Uterus (tissue), 4 donors: ENCODE results near the gene ARSA. TPM values are rescaled to one million over a fixed set of nuclear protein-coding genes. Genes with fewer than 3 reads are reported as not detected.
"Not testable (repeated sequence)": the region's sequence is repeated elsewhere in the genome, so short reads cannot be mapped to it uniquely, and the experiment has no call there.

Experiments
- DNase-seq, 2 donors: peaks; one replicate each; pipeline ENCODE4 v3.0.0-alpha.2; 2019 to 2020
- H3K27ac ChIP-seq, 2 donors: fragments of 200-600 bp; sonication (generic); 1 replicate in 1 of 2; 2 replicates in 1 of 2; pipeline ENCODE4 v1.5.1; 2016 to 2018
- H3K27me3 ChIP-seq, 2 donors: fragments of 200-600 bp; sonication (generic); one replicate each; pipeline ENCODE4 v1.5.1; 2018 to 2019; ENCODE audit warnings: control low read depth in 1 of 2
- H3K36me3 ChIP-seq, 2 donors: fragments of 200-600 bp; sonication (generic); one replicate each; pipeline ENCODE4 v1.5.1; 2019; ENCODE audit warnings: control low read depth in 1 of 2
- H3K4me1 ChIP-seq, 2 donors: fragments of 200-600 bp; sonication (generic); one replicate each; pipeline ENCODE4 v1.5.1; 2018 to 2019; ENCODE audit warnings: control low read depth in 1 of 2
- H3K4me3 ChIP-seq, 2 donors: fragments of 200-600 bp; sonication (generic); 1 replicate in 1 of 2; 2 replicates in 1 of 2; pipeline ENCODE4 v1.5.1; 2018 to 2019; ENCODE audit warnings: mild to moderate bottlenecking in 1 of 2
- H3K9me3 ChIP-seq, 2 donors: fragments of 200-600 bp; sonication (generic); one replicate each; pipeline ENCODE4 v1.5.1; 2019; ENCODE audit warnings: control low read depth in 1 of 2
- CTCF ChIP-seq, 4 experiments: fragments of 200-600 bp in 2 of 4; fragments of 450-650 bp in 2 of 4; sonication (generic) in 2 of 4; IDR thresholded peaks; one replicate each; pipeline ENCODE4 v1.5.1; 2016 to 2019; ENCODE audit warnings: antibody characterized with exemption in 4 of 4, mild to moderate bottlenecking in 2 of 4, moderate library complexity in 1 of 4
- POLR2A ChIP-seq, 2 donors: fragments of 450-650 bp; IDR thresholded peaks; one replicate each; pipeline ENCODE4 v1.6.1; 2016; ENCODE audit warnings: antibody characterized with exemption in 2 of 2, mild to moderate bottlenecking in 1 of 2, moderate library complexity in 1 of 2
- intact Hi-C: fragments of 100-400 bp; cut with DNase I; formaldehyde crosslinking; loops from one replicate; pipeline ENCODE4 v1.15.1; 2023; ENCODE audit warnings: low total_unique reads
- total RNA-seq, 4 donors: library from RNA; depleted of rRNA in 3 of 4; stranded (reverse); fragments of >200 nt in 3 of 4; gene quantifications; one replicate each; pipeline versions ENCODE4 v1.1.0 to v1.2.4, GENCODE V29; 2014 to 2023
- donor health status: DM: yes; HTN: yes; CAD: no.

The ARSA gene
- total RNA-seq, 4 donors from 2014 or later, result 5.3 to 41.6 (median 10.6) TPM

- H3K4me1 ChIP-seq, result peaks cover 3 to 11% of the 10 kb centered on the region in 2 donors
- intact Hi-C loops, result no loop called here
Measured at GRCh38 chr22:50624347-50625130, 3.4 kb downstream of the ARSA start.

GRCh38 chr22:50622723-50623327 lies 5.1 kb downstream of the ARSA start:
- Histone ChIP-seq H3K36me3 (no peaks in the 10 kb centered on the region), H3K4me3 (no peak overlapping the region), H3K27me3 (no peaks in the 10 kb centered on the region), H3K4me1 (peaks cover 0 to 4% of the 10 kb centered on the region in 2 donors), H3K27ac (no peak overlapping the region), H3K9me3 (no peaks in the 10 kb centered on the region)
- TF ChIP-seq CTCF (IDR thresholded peaks at IDR 0.05) (no peak), POLR2A (IDR thresholded peaks at IDR 0.05) (peak in 1 of 2 donors; percentile 25)
- intact Hi-C loops, result no loop called here
- no peak for DNase-seq

More at GRCh38 chr22:50624347-50625130, 3.4 kb downstream of the ARSA start:
- Histone ChIP-seq H3K9me3 (no peaks in the 10 kb centered on the region), H3K4me3 (no peak overlapping the region), H3K36me3 (no peaks in the 10 kb centered on the region), H3K27ac (no peak overlapping the region), H3K27me3 (no peaks in the 10 kb centered on the region)
- DNase-seq, result no peak
- TF ChIP-seq POLR2A (IDR thresholded peaks at IDR 0.05), result no peak
- TF ChIP-seq CTCF (IDR thresholded peaks at IDR 0.05), result no peak

GRCh38 chr22:50621948-50622722 lies 5.8 kb downstream of the ARSA start:
- Histone ChIP-seq H3K27me3 (no peaks in the 10 kb centered on the region), H3K4me1 (peaks cover 0 to 4% of the 10 kb centered on the region in 2 donors), H3K9me3 (no peaks in the 10 kb centered on the region), H3K4me3 (no peak overlapping the region), H3K27ac (no peak overlapping the region), H3K36me3 (no peaks in the 10 kb centered on the region)
- intact Hi-C loops, result no loop called here
- no peak for TF ChIP-seq POLR2A (IDR thresholded peaks at IDR 0.05)
- DNase-seq, result no peak

GRCh38 chr22:50621356-50621880 lies 6.5 kb downstream of the ARSA start:
- Histone ChIP-seq H3K36me3 (no peaks in the 10 kb centered on the region), H3K9me3 (no peaks in the 10 kb centered on the region), H3K4me3 (no peak overlapping the region), H3K27me3 (no peaks in the 10 kb centered on the region), H3K27ac (no peak overlapping the region), H3K4me1 (peaks cover 0 to 4% of the 10 kb centered on the region in 2 donors)
- intact Hi-C loops, result no loop called here
- TF ChIP-seq CTCF (IDR thresholded peaks at IDR 0.05), result no peak
- TF ChIP-seq POLR2A (IDR thresholded peaks at IDR 0.05), result no peak
- no peak for DNase-seq

GRCh38 chr22:50620593-50621355 lies 7.2 kb downstream of the ARSA start:
- peak in 1 of 2 donors; percentile 77 for DNase-seq
- intact Hi-C loops, result no loop called here
- H3K36me3 ChIP-seq, result no peaks in the 10 kb centered on the region
- no peaks in the 10 kb centered on the region for H3K9me3 ChIP-seq
- no peak overlapping the region for H3K4me3 ChIP-seq
- H3K27ac ChIP-seq, result no peak overlapping the region
- TF ChIP-seq CTCF (IDR thresholded peaks at IDR 0.05), result peak in 1 of 4 experiments; percentile 68
- no peak for TF ChIP-seq POLR2A (IDR thresholded peaks at IDR 0.05)
- H3K4me1 ChIP-seq, result peaks cover 0 to 4% of the 10 kb centered on the region in 2 donors
- no peaks in the 10 kb centered on the region for H3K27me3 ChIP-seq

GRCh38 chr22:50614296-50614695 lies 13.7 kb downstream of the ARSA start:
- H3K4me1 ChIP-seq, DNase-seq, intact Hi-C loops, H3K27ac ChIP-seq, H3K4me3 ChIP-seq, H3K9me3 ChIP-seq, H3K36me3 ChIP-seq, H3K27me3 ChIP-seq: not testable (repeated sequence)
